GM23248 (cell line): ENCODE measurements around the gene ZFP92. TPM values are rescaled to one million over a fixed set of nuclear protein-coding genes. Genes with fewer than 3 reads are reported as not detected.
A peak's percentile ranks its signal among the peaks of the same experiment; 100 is the strongest.

Source experiments
- DNase-seq: peaks from one replicate; pipeline ENCODE4 v3.0.0-alpha.2; 2015
- H2AFZ ChIP-seq: fragments of 200-600 bp; sonication (generic); 2 replicates; pipeline ENCODE4 v1.6.1; 2016; ENCODE audit warnings: antibody characterized with exemption
- H3F3A ChIP-seq: fragments of 200-600 bp; sonication (generic); 2 replicates; pipeline ENCODE4 v1.6.1; 2016; ENCODE audit warnings: mild to moderate bottlenecking, antibody characterized with exemption, mixed run types; ENCODE audit not compliant: insufficient read depth
- H3K27ac ChIP-seq: fragments of 200-600 bp; sonication (generic); 2 replicates; pipeline ENCODE4 v1.5.1; 2016; ENCODE audit warnings: mild to moderate bottlenecking
- H3K27me3 ChIP-seq: fragments of 200-600 bp; sonication (generic); replicated peaks from 2 replicates; pipeline ENCODE4 v1.6.1; 2016; ENCODE audit warnings: mild to moderate bottlenecking; ENCODE audit not compliant: insufficient read depth
- H3K36me3 ChIP-seq: fragments of 200-600 bp; sonication (generic); 2 replicates; pipeline ENCODE4 v1.6.1; 2016; ENCODE audit warnings: low read depth, mild to moderate bottlenecking
- H3K4me1 ChIP-seq: fragments of 200-600 bp; sonication (generic); 2 replicates; pipeline ENCODE4 v1.6.1; 2016; ENCODE audit warnings: mild to moderate bottlenecking; ENCODE audit not compliant: insufficient read depth
- H3K4me2 ChIP-seq: fragments of 200-600 bp; sonication (generic); one replicate; pipeline ENCODE4 v1.6.1; 2016; ENCODE audit warnings: mild to moderate bottlenecking; ENCODE audit not compliant: unreplicated experiment
- H3K4me3 ChIP-seq: fragments of 200-600 bp; sonication (generic); 2 replicates; pipeline ENCODE4 v1.5.1; 2016; ENCODE audit warnings: mild to moderate bottlenecking
- H3K79me2 ChIP-seq: fragments of 200-600 bp; sonication (generic); 2 replicates; pipeline ENCODE4 v1.6.1; 2016; ENCODE audit warnings: mild to moderate bottlenecking; ENCODE audit not compliant: insufficient read depth
- H3K9ac ChIP-seq: fragments of 200-600 bp; sonication (generic); 2 replicates; pipeline ENCODE4 v1.6.1; 2016; ENCODE audit warnings: mild to moderate bottlenecking
- H3K9me2 ChIP-seq: fragments of 200-600 bp; sonication (generic); 2 replicates; pipeline ENCODE4 v1.6.1; 2016; ENCODE audit warnings: mixed run types, mild to moderate bottlenecking, moderate library complexity; ENCODE audit not compliant: insufficient read depth
- H3K9me3 ChIP-seq: fragments of 200-600 bp; sonication (generic); one replicate; pipeline ENCODE4 v1.6.1; 2017; ENCODE audit warnings: low read depth
- H4K20me1 ChIP-seq: fragments of 200-600 bp; sonication (generic); 2 replicates; pipeline ENCODE4 v1.6.0; 2016; ENCODE audit not compliant: insufficient read depth
- EZH2 ChIP-seq: fragments of 200-600 bp; sonication (generic); IDR thresholded peaks from 2 replicates; pipeline ENCODE4 v1.6.1; 2018; ENCODE audit warnings: antibody characterized with exemption, mild to moderate bottlenecking; ENCODE audit not compliant: insufficient read depth, poor library complexity, severe bottlenecking
- EZH2phosphoT487 ChIP-seq: fragments of 200-600 bp; sonication (generic); IDR thresholded peaks from 2 replicates; pipeline ENCODE4 v1.6.1; 2018; ENCODE audit warnings: antibody characterized with exemption, moderate library complexity, mild to moderate bottlenecking, low read depth; ENCODE audit not compliant: insufficient read depth
- WGBS, 2 experiments: methylation state at CpG; one replicate each; pipeline ENCODE4 v1.1.6; 2015 to 2017; ENCODE audit warnings: low lambda C conversion rate in 2 of 2, low coverage in 1 of 2; ENCODE audit errors: missing lambda C conversion rate in 2 of 2; 5-methylcytosine and 5-hydroxymethylcytosine counted together
- in situ Hi-C: fragments of 300-500 bp; cut with MboI; formaldehyde crosslinking; loops from 2 replicates; pipeline ENCODE4 v1.15.0; 2020
- polyA plus RNA-seq: library from polyadenylated mRNA; unstranded; fragments of >200 nt; fragmentation: Nextera tagmentation; extraction: Ambion mirVana; gene quantifications from 2 replicates; pipeline ENCODE4 v1.2.1, GENCODE V29; 2016
- total RNA-seq: library from RNA; depleted of rRNA; stranded (reverse); fragments of >200 nt; shearing (Covaris generic); gene quantifications from 2 replicates; pipeline ENCODE4 v1.2.3, GENCODE V29; 2014

ZFP92 gene
- total and polyA plus RNA-seq, 2 experiments from 2014 or later: 0.11 TPM; not detected in 1

GRCh38 chrX:153457136-153457825, 46.0 kb downstream of the ZFP92 start:
- H3K9me2 ChIP-seq: no peaks in the 10 kb centered on the region
- in situ Hi-C loops: no loop called here
- no peaks in the 10 kb centered on the region for H4K20me1 ChIP-seq
- H3K4me1 ChIP-seq: peaks cover 7% of the 10 kb centered on the region
- no peak overlapping the region for H3K4me3 ChIP-seq
- H3K27ac ChIP-seq: no peak overlapping the region
- no peaks in the 10 kb centered on the region for H3F3A ChIP-seq
- WGBS, 2 experiments: 86 to 91% methylated on average over 9 to 14 of the region's 18 CpGs
- H3K9me3 ChIP-seq: no peaks in the 10 kb centered on the region
- H2AFZ ChIP-seq: no peak overlapping the region
- H3K27me3 ChIP-seq: no peaks in the 10 kb centered on the region
- no peaks in the 10 kb centered on the region for H3K36me3 ChIP-seq
- no peak for TF ChIP-seq EZH2phosphoT487
- TF ChIP-seq EZH2: no peak
- no peak for DNase-seq
- no peak overlapping the region for H3K9ac ChIP-seq
- no peak overlapping the region for H3K4me2 ChIP-seq
- no peaks in the 10 kb centered on the region for H3K79me2 ChIP-seq

- TF ChIP-seq EZH2 (no peak), EZH2phosphoT487 (no peak)
- no peaks in the 10 kb centered on the region for H3K9me2 ChIP-seq
- in situ Hi-C loops: no loop called here
- no peaks in the 10 kb centered on the region for H3F3A ChIP-seq
- no peak overlapping the region for H3K4me3 ChIP-seq
- H2AFZ ChIP-seq: no peak overlapping the region
- no peak overlapping the region for H3K27ac ChIP-seq
- peaks cover 7% of the 10 kb centered on the region for H3K4me1 ChIP-seq
- H3K79me2 ChIP-seq: no peaks in the 10 kb centered on the region
- H3K9ac ChIP-seq: no peak overlapping the region
- H3K27me3 ChIP-seq: no peaks in the 10 kb centered on the region
- 92% methylated on average over 9 to 15 of the region's 17 CpGs for WGBS, 2 experiments
- no peak overlapping the region for H3K4me2 ChIP-seq
- no peaks in the 10 kb centered on the region for H3K9me3 ChIP-seq
- DNase-seq: no peak
- no peaks in the 10 kb centered on the region for H4K20me1 ChIP-seq
- no peaks in the 10 kb centered on the region for H3K36me3 ChIP-seq
Observed at GRCh38 chrX:153457827-153458466, 46.7 kb downstream of the ZFP92 start.

- in situ Hi-C loops: no loop called here
- no peaks in the 10 kb centered on the region for H3K79me2 ChIP-seq
- 96 to 100% methylated on average over 3 to 4 of the region's 4 CpGs for WGBS, 2 experiments
Observed at GRCh38 chrX:153458476-153458875, 47.2 kb downstream of the ZFP92 start.

GRCh38 chrX:153459986-153460385, 48.7 kb downstream of the ZFP92 start:
- Histone ChIP-seq H3K4me1 (peaks cover 7% of the 10 kb centered on the region), H3K36me3 (no peaks in the 10 kb centered on the region), H3K9me2 (no peaks in the 10 kb centered on the region), H3K4me2 (no peak overlapping the region), H3K79me2 (no peaks in the 10 kb centered on the region), H2AFZ (no peak overlapping the region), H3K9ac (no peak overlapping the region), H3K4me3 (no peak overlapping the region), H4K20me1 (no peaks in the 10 kb centered on the region), H3K27me3 (no peaks in the 10 kb centered on the region), H3K27ac (no peak overlapping the region), H3F3A (no peaks in the 10 kb centered on the region), H3K9me3 (no peaks in the 10 kb centered on the region)
- TF ChIP-seq EZH2 (no peak), EZH2phosphoT487 (no peak)
- 73 to 82% methylated on average over 3 to 4 of the region's 4 CpGs for WGBS, 2 experiments
- in situ Hi-C loops: no loop called here
- DNase-seq: peak; percentile 58

More at GRCh38 chrX:153458476-153458875, 47.2 kb downstream of the ZFP92 start:
- Histone ChIP-seq H3K4me1 (peaks cover 7% of the 10 kb centered on the region), H3K9ac (no peak overlapping the region), H4K20me1 (no peaks in the 10 kb centered on the region), H3K36me3 (no peaks in the 10 kb centered on the region), H3K27ac (no peak overlapping the region), H3K9me2 (no peaks in the 10 kb centered on the region), H3K9me3 (no peaks in the 10 kb centered on the region), H3K4me3 (no peak overlapping the region), H3F3A (no peaks in the 10 kb centered on the region), H2AFZ (no peak overlapping the region), H3K27me3 (no peaks in the 10 kb centered on the region), H3K4me2 (no peak overlapping the region)
- no peak for DNase-seq
- TF ChIP-seq EZH2: no peak
- no peak for TF ChIP-seq EZH2phosphoT487
